Measurements from ENCODE around the gene LDLR.
"Not testable (repeated sequence)": the region's sequence is repeated elsewhere in the genome, so short reads cannot be mapped to it uniquely, and the experiment has no call there.

Gene LDLR

DNA sequence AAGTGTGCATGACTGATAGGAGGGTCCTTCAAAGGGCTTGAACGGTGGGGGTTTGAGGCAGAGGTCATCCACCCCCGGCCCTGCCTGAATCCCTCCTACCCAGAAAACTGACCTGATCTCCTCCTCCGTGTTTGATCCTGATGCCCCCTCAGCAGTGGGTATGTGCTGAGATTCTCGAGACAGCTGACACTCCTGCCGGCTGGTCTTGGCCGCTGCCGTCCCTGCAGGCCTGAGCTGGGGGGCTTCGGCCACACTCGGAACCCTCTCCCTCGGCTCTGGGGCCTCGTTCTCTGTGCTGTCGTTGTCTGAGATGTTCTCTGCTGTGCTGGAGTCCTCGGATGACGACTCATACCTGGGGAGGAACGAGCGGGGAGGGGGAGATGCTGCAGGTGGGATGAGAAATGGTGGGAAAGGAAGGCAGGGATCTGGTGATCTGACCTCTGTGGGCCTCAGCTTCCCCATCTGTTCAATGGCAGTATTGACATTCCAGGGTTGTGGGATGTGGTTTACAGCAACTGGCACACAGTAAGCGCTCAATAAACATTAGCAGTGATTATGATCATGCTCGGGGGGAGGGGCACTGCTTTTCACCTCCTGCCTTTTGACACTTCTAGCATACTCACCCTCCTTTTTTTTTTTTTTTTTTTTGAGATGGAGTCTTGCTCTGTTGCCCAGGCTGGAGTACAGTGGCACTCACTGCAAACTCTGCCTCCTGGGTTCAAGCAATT is 87.4 kb downstream of the LDLR start:
- no peak for DNase-seq

DNA sequence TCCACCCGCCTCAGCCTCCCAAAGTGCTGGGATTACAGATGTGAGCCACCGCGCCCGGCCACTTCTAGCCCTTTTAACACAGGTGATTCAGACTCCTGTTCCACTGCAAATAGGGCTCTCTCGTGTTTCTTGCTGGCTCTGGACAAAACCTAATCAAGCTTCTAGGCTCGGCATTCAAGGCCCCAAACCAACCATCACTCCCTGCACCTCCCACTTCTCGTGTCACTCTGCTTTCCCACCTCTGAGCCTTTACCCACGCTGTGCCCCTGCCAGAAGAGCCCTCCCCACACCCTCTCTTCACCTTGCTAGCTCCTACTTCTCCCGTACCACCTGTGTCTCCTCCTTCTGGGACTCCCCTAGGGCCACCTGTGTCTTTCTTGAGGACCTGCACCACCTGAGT is 88.3 kb downstream of the LDLR start:
- DNase-seq = no peak

DNA sequence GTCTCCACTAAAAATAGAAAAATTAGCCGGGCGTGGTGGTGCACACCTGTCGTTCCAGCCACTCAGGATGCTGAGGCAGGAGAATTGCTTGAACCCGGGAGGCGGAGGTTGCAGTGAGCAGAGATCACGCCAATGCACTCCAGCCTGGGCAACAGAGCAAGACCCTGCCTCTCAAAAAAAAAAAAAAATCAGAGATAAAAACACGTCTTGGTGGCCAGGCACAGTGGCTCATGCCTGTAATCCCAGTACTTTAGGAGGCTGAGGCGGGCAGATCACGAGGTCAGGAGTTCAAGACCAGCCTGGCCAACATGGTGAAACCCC is 89.8 kb downstream of the LDLR start:
- not testable (repeated sequence) for DNase-seq

DNA sequence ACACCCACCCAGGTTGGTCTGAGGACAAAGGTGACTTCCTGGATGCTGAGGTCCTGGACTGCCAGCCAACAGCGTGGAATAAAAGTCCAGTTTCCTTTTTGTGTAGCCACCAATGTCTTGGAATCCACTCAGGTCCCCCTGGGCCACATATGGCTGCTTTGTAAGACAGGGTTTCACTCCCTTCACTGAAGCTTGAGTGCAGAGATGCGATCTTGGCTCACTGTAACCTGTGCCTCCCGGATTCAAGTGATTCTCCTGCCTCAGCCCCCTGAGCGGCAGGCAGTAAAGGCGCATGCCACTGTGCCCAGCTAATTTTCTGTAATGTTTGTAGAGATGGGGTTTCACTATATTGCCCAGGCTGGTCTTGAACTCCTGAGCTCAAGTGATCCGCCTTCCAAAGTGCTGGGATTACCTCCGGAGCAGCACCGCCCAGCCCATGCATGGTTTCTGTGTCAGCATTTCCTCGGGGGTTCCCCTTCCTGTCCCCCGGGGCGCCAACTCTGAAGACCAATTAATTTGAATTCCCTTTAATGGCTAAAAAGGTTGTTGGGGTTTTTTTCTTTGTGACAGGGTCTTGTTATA is 90.5 kb downstream of the LDLR start:
- no peak for DNase-seq

DNA sequence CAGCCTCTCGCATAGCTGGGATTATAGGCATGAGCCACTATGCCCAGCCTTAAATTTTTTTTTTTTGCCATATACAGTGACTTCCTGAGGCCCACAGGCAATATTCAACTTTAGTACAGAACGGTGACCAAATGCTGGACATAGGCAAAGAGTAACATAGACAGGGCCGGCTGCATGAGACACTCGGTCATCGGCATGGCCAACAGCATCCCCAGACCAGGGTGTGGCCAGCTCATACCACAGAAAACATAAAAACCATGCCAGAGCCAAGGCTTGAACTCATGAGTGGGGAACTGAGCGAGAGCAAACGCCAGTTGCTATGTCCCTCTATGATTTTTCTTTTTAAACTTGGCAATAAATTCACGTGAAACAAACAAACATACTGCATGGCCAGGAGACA is 91.1 kb downstream of the LDLR start:
- no peak for DNase-seq

DNA sequence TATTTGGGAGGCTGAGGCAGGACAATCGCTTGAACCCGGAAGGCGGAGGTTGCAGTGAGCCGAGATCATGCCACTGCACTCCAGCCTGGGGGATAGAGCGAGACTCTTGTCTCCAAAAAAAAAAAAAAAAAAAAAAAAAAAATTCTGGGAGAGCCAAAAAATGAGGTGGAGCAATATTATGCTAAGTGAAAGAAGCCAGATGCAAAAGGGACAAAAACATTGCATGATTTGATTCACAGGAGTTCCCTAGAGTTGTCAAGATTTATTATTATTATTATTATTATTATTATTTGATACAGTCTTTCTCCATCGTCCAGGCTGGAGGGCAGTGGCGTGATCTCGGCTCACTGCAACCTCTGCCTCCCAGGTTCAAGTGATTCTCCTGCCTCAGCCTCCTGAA is 91.7 kb downstream of the LDLR start:
- not testable (repeated sequence) for DNase-seq

DNA sequence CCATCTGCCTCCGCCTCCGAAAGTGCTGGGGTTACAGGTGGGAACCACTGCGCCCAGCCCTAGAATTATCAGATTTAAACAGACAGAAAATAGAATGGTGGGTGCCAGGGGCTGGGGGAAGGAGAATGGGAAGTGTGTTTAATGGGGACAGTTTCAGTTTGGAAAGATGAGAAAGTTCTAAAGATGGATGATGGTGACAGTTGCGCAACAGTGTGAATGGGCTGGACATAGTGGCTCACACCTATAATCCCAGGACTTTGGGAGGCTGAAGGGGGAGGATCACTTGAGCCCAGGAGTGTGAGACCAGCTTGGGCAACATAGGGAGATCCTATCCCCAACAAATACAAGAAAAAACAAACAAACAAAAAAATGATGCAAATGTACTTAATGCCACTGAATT is 92.2 kb downstream of the LDLR start:
- DNase-seq = no peak
